Liver (tissue), 9 donors: Measurements from ENCODE around the gene WWOX. TPM values are rescaled to one million over a fixed set of nuclear protein-coding genes. Genes with fewer than 3 reads are reported as not detected.

ENCODE experiments used
- DNase-seq: peaks from one replicate; pipeline ENCODE4 v3.0.0-alpha.2; 2017; ENCODE audit warnings: low spot score
- H3K27ac ChIP-seq, 2 donors: one replicate each; pipeline ENCODE4 v1.7.0; 2013; ENCODE audit warnings: inconsistent platforms in 2 of 2, low read length in 2 of 2, control low read depth in 1 of 2, low read depth in 1 of 2, mild to moderate bottlenecking in 1 of 2
- H3K27me3 ChIP-seq, 4 donors: one replicate each; pipeline versions ENCODE4 v1.6.1 to v1.7.0; 2013; ENCODE audit warnings: low read length in 3 of 4, inconsistent platforms in 1 of 4, mild to moderate bottlenecking in 1 of 4, moderate library complexity in 1 of 4; ENCODE audit not compliant: control insufficient read depth in 4 of 4, insufficient read depth in 4 of 4
- H3K36me3 ChIP-seq, 4 donors: one replicate each; pipeline versions ENCODE4 v1.6.1 to v1.7.0; 2013; ENCODE audit warnings: low read length in 3 of 4, mild to moderate bottlenecking in 3 of 4, low read depth in 1 of 4, moderate library complexity in 1 of 4; ENCODE audit not compliant: control insufficient read depth in 4 of 4, insufficient read depth in 3 of 4
- H3K4me1 ChIP-seq, 4 donors: one replicate each; pipeline versions ENCODE4 v1.6.1 to v1.7.0; 2013; ENCODE audit warnings: low read length in 3 of 4, mild to moderate bottlenecking in 3 of 4, moderate library complexity in 1 of 4; ENCODE audit not compliant: control insufficient read depth in 4 of 4, insufficient read depth in 4 of 4
- H3K4me3 ChIP-seq, 3 donors: one replicate each; pipeline versions ENCODE4 v1.6.1 to v1.7.0; 2013; ENCODE audit warnings: low read length in 3 of 3, control low read depth in 1 of 3, low read depth in 1 of 3, mild to moderate bottlenecking in 1 of 3
- H3K9ac ChIP-seq, 2 donors: one replicate each; pipeline ENCODE4 v1.7.0; 2013; ENCODE audit warnings: low read length in 2 of 2, mild to moderate bottlenecking in 2 of 2, moderate library complexity in 2 of 2, control low read depth in 1 of 2, low read depth in 1 of 2
- H3K9me3 ChIP-seq, 4 donors: one replicate each; pipeline versions ENCODE4 v1.6.1 to v1.7.0; 2013; ENCODE audit warnings: low read length in 3 of 4; ENCODE audit not compliant: control insufficient read depth in 4 of 4
- ATF3 ChIP-seq: IDR thresholded peaks from 2 replicates; pipeline ENCODE4 v1.6.1; 2016; ENCODE audit warnings: antibody characterized with exemption
- CTCF ChIP-seq: fragments of 150-350 bp; IDR thresholded peaks from 2 replicates; pipeline ENCODE4 v1.5.1; 2017; ENCODE audit warnings: improper control_type of control experiment, low read depth, low read length; ENCODE audit not compliant: missing input control
- EGR1 ChIP-seq, 2 donors: IDR thresholded peaks; 2 replicates each; pipeline ENCODE4 v1.6.1; 2016 to 2018; ENCODE audit warnings: antibody characterized with exemption in 2 of 2, low read depth in 2 of 2
- FOXA1 ChIP-seq: IDR thresholded peaks from 2 replicates; pipeline ENCODE4 v1.6.1; 2016; ENCODE audit warnings: antibody characterized with exemption
- FOXA2 ChIP-seq: IDR thresholded peaks from 2 replicates; pipeline ENCODE4 v1.6.1; 2016; ENCODE audit warnings: antibody characterized with exemption
- GABPA ChIP-seq, 2 donors: IDR thresholded peaks in 1 of 2; conservative IDR thresholded peaks in 1 of 2; 2 replicates each; pipeline ENCODE4 v1.6.1; 2016; ENCODE audit warnings: antibody characterized with exemption in 2 of 2, mild to moderate bottlenecking in 1 of 2, moderate library complexity in 1 of 2
- HNF4A ChIP-seq, 2 donors: conservative IDR thresholded peaks; 2 replicates each; pipeline ENCODE4 v1.6.1; 2016; ENCODE audit warnings: antibody characterized with exemption in 2 of 2, mild to moderate bottlenecking in 2 of 2
- HNF4G ChIP-seq: IDR thresholded peaks from 2 replicates; pipeline ENCODE4 v1.6.1; 2016; ENCODE audit warnings: antibody characterized with exemption
- MAX ChIP-seq: IDR thresholded peaks from 2 replicates; pipeline ENCODE4 v1.6.1; 2016; ENCODE audit warnings: antibody characterized with exemption
- NR2F2 ChIP-seq: IDR thresholded peaks from 2 replicates; pipeline ENCODE4 v1.6.1; 2016; ENCODE audit warnings: antibody characterized with exemption
- REST ChIP-seq: IDR thresholded peaks from 2 replicates; pipeline ENCODE4 v1.6.1; 2016; ENCODE audit warnings: antibody characterized with exemption, mild to moderate bottlenecking
- RXRA ChIP-seq, 2 donors: IDR thresholded peaks; 2 replicates each; pipeline ENCODE4 v1.6.1; 2017 to 2018; ENCODE audit warnings: antibody characterized with exemption in 2 of 2, mild to moderate bottlenecking in 1 of 2
- SP1 ChIP-seq: IDR thresholded peaks from 2 replicates; pipeline ENCODE4 v1.6.1; 2018; ENCODE audit warnings: antibody characterized with exemption, mild to moderate bottlenecking
- TAF1 ChIP-seq: conservative IDR thresholded peaks from 2 replicates; pipeline ENCODE4 v1.6.1; 2016; ENCODE audit warnings: antibody characterized with exemption, mild to moderate bottlenecking
- YY1 ChIP-seq: IDR thresholded peaks from 2 replicates; pipeline ENCODE4 v1.6.1; 2016; ENCODE audit warnings: antibody characterized with exemption, mild to moderate bottlenecking
- ZBTB33 ChIP-seq: IDR thresholded peaks from 2 replicates; pipeline ENCODE4 v1.6.1; 2016; ENCODE audit warnings: antibody characterized with exemption
- WGBS: extraction: QIAGEN DNeasy Blood & Tissue Kit; methylation state at CpG from one replicate; pipeline ENCODE4 v1.1.7; 2013; 5-methylcytosine and 5-hydroxymethylcytosine counted together
- polyA plus RNA-seq, 2 donors: library from polyadenylated mRNA; stranded (reverse) in 1 of 2; unstranded in 1 of 2; fragments of 200-250 nt in 1 of 2; fragments of >200 nt in 1 of 2; fragmentation: Nextera tagmentation in 1 of 2; extraction: Ambion mirVana in 1 of 2; gene quantifications; one replicate each; pipeline versions ENCODE4 v1.2.1 to v1.2.3, GENCODE V29; 2013 to 2015
- total RNA-seq, 2 donors: library from RNA; depleted of rRNA; stranded (reverse); fragments of >200 nt; gene quantifications; one replicate each; pipeline ENCODE4 v1.2.3, GENCODE V29; 2014
- donor health status: healthy.
- donor health status: healthy.
- donor health status: healthy.
- donor health status: healthy.
- donor health status: healthy.

Gene WWOX
- total and polyA plus RNA-seq, 4 donors, result 9.8 to 46.0 (median 15.3) TPM

GRCh38 chr16:78437352-78437968 is 338.0 kb downstream of the WWOX start (continued):
- TF ChIP-seq REST (no peak), FOXA1 (no peak), RXRA (IDR thresholded peaks at IDR 0.05) (no peak), ATF3 (no peak)

- TF ChIP-seq CTCF (no peak), HNF4A (conservative IDR thresholded peaks at IDR 0.05) (no peak), ATF3 (no peak), RXRA (IDR thresholded peaks at IDR 0.05) (no peak), MAX (no peak), GABPA (IDR thresholded peaks at IDR 0.05 in 1 of 2, conservative IDR thresholded peaks at IDR 0.05 in 1 of 2) (no peak)
- Histone ChIP-seq H3K9me3 (no peaks in the 10 kb centered on the region), H3K4me1 (peaks cover 0 to 3% (median 0%) of the 10 kb centered on the region in 4 donors), H3K27ac (no peak overlapping the region), H3K9ac (no peak overlapping the region), H3K27me3 (no peaks in the 10 kb centered on the region), H3K36me3 (no peaks in the 10 kb centered on the region), H3K4me3 (no peak overlapping the region)
- no peak for DNase-seq
- WGBS, result 94% methylated on average over 4 of the region's 4 CpGs
Observed at GRCh38 chr16:78438219-78438618, 338.8 kb downstream of the WWOX start.

GRCh38 chr16:78438632-78439031 is 339.2 kb downstream of the WWOX start:
- no peak for DNase-seq
- H3K36me3 ChIP-seq, result no peaks in the 10 kb centered on the region
- no peaks in the 10 kb centered on the region for H3K9me3 ChIP-seq
- H3K4me3 ChIP-seq, result no peak overlapping the region
- H3K27me3 ChIP-seq, result no peaks in the 10 kb centered on the region
- TF ChIP-seq HNF4G (no peak), REST (no peak), FOXA2 (no peak), TAF1 (no peak), HNF4A (conservative IDR thresholded peaks at IDR 0.05) (no peak), SP1 (no peak), ZBTB33 (no peak), NR2F2 (no peak), YY1 (no peak), EGR1 (IDR thresholded peaks at IDR 0.05; ENCODE audit: low read depth in 2 of 2) (no peak)
- H3K9ac ChIP-seq, result no peak overlapping the region
- H3K27ac ChIP-seq, result no peak overlapping the region
- H3K4me1 ChIP-seq, result peaks cover 0 to 6% (median 2%) of the 10 kb centered on the region in 4 donors
- WGBS, result 95% methylated on average over 13 of the region's 13 CpGs
